ENCODE results near the gene CYP4F11.
A peak's percentile ranks its signal among the peaks of the same experiment; 100 is the strongest.
"Not testable (repeated sequence)": the region's sequence is repeated elsewhere in the genome, so short reads cannot be mapped to it uniquely, and the experiment has no call there.

CYP4F11 gene

GRCh38 chr19:15948223-15949058 is 14.1 kb upstream of the CYP4F11 start, which contains the start of gene OR10H4:
Gene OR10H4, plus strand, starts transcription at chr19:15949008. Its CDS starts 0 bp downstream, at chr19:15949008.
- no peaks in the 10 kb centered on the region for H3K27me3 ChIP-seq (ENCODE audit: control insufficient read depth in 2 of 2, insufficient read depth in 2 of 2, low read length in 2 of 2)
- H3K36me3 ChIP-seq (ENCODE audit: control insufficient read depth in 2 of 2, insufficient read depth in 2 of 2, low read length in 2 of 2), result no peaks in the 10 kb centered on the region
- H3K9me3 ChIP-seq (ENCODE audit: control insufficient read depth in 2 of 2, low read length in 2 of 2), result peaks cover 2 to 6% of the 10 kb centered on the region in 2 donors
- no peak within 1 kb of the TSS for H3K9ac ChIP-seq (ENCODE audit: low read depth in 1 of 2, low read length in 2 of 2)
- H3K4me1 ChIP-seq (ENCODE audit: control insufficient read depth in 2 of 2, insufficient read depth in 2 of 2, low read length in 2 of 2), result no peaks in the 10 kb centered on the region
- H3K4me3 ChIP-seq (ENCODE audit: low read length in 2 of 2), result no peak within 1 kb of the TSS
- no peak within 1 kb of the TSS for H3K27ac ChIP-seq (ENCODE audit: low read depth in 2 of 2, low read length in 2 of 2)

- no peak overlapping the region for H3K4me3 ChIP-seq (ENCODE audit: low read length in 2 of 2)
- H3K4me1 ChIP-seq (ENCODE audit: control insufficient read depth in 2 of 2, insufficient read depth in 2 of 2, low read length in 2 of 2), result no peaks in the 10 kb centered on the region
- no peak overlapping the region for H3K9ac ChIP-seq (ENCODE audit: low read depth in 1 of 2, low read length in 2 of 2)
- no peaks in the 10 kb centered on the region for H3K36me3 ChIP-seq (ENCODE audit: control insufficient read depth in 2 of 2, insufficient read depth in 2 of 2, low read length in 2 of 2)
- peaks cover under 1 to 4% of the 10 kb centered on the region in 2 donors for H3K27me3 ChIP-seq (ENCODE audit: control insufficient read depth in 2 of 2, insufficient read depth in 2 of 2, low read length in 2 of 2)
- H3K27ac ChIP-seq (ENCODE audit: low read depth in 2 of 2, low read length in 2 of 2), result no peak overlapping the region
- H3K9me3 ChIP-seq (ENCODE audit: control insufficient read depth in 2 of 2, low read length in 2 of 2), result peaks cover 2 to 6% of the 10 kb centered on the region in 2 donors
Observed at GRCh38 chr19:15945301-15945700, 11.0 kb upstream of the CYP4F11 start.

- no peaks in the 10 kb centered on the region for H3K36me3 ChIP-seq (ENCODE audit: control insufficient read depth in 2 of 2, insufficient read depth in 2 of 2, low read length in 2 of 2)
- peaks cover 3 to 4% of the 10 kb centered on the region in 2 donors for H3K27me3 ChIP-seq (ENCODE audit: control insufficient read depth in 2 of 2, insufficient read depth in 2 of 2, low read length in 2 of 2)
- H3K4me3 ChIP-seq (ENCODE audit: low read length in 2 of 2), result no peak overlapping the region
- no peaks in the 10 kb centered on the region for H3K4me1 ChIP-seq (ENCODE audit: control insufficient read depth in 2 of 2, insufficient read depth in 2 of 2, low read length in 2 of 2)
- H3K9ac ChIP-seq (ENCODE audit: low read depth in 1 of 2, low read length in 2 of 2), result no peak overlapping the region
- H3K9me3 ChIP-seq (ENCODE audit: control insufficient read depth in 2 of 2, low read length in 2 of 2), result peaks cover 2 to 6% of the 10 kb centered on the region in 2 donors
- no peak overlapping the region for H3K27ac ChIP-seq (ENCODE audit: low read depth in 2 of 2, low read length in 2 of 2)
Observed at GRCh38 chr19:15944401-15944800, 10.1 kb upstream of the CYP4F11 start.

GRCh38 chr19:15937771-15938170 is 3.4 kb upstream of the CYP4F11 start:
- Histone ChIP-seq H3K9ac (ENCODE audit: low read depth in 1 of 2, low read length in 2 of 2) (no peak overlapping the region), H3K9me3 (ENCODE audit: control insufficient read depth in 2 of 2, low read length in 2 of 2) (peaks cover 0 to 3% of the 10 kb centered on the region in 2 donors), H3K27me3 (ENCODE audit: control insufficient read depth in 2 of 2, insufficient read depth in 2 of 2, low read length in 2 of 2) (peaks cover 4 to 6% of the 10 kb centered on the region in 2 donors), H3K4me1 (ENCODE audit: control insufficient read depth in 2 of 2, insufficient read depth in 2 of 2, low read length in 2 of 2) (peaks cover 0 to 16% of the 10 kb centered on the region in 2 donors), H3K36me3 (ENCODE audit: control insufficient read depth in 2 of 2, insufficient read depth in 2 of 2, low read length in 2 of 2) (no peaks in the 10 kb centered on the region), H3K27ac (ENCODE audit: low read depth in 2 of 2, low read length in 2 of 2) (no peak overlapping the region), H3K4me3 (ENCODE audit: low read length in 2 of 2) (no peak overlapping the region)

GRCh38 chr19:15936950-15937349 is 2.6 kb upstream of the CYP4F11 start:
- Histone ChIP-seq H3K36me3 (ENCODE audit: control insufficient read depth in 2 of 2, insufficient read depth in 2 of 2, low read length in 2 of 2) (no peaks in the 10 kb centered on the region), H3K4me3 (ENCODE audit: low read length in 2 of 2) (no peak overlapping the region), H3K9ac (ENCODE audit: low read depth in 1 of 2, low read length in 2 of 2) (no peak overlapping the region), H3K27me3 (ENCODE audit: control insufficient read depth in 2 of 2, insufficient read depth in 2 of 2, low read length in 2 of 2) (peaks cover 4 to 6% of the 10 kb centered on the region in 2 donors), H3K4me1 (ENCODE audit: control insufficient read depth in 2 of 2, insufficient read depth in 2 of 2, low read length in 2 of 2) (peaks cover 0 to 16% of the 10 kb centered on the region in 2 donors), H3K9me3 (ENCODE audit: control insufficient read depth in 2 of 2, low read length in 2 of 2) (peaks cover 0 to 3% of the 10 kb centered on the region in 2 donors), H3K27ac (ENCODE audit: low read depth in 2 of 2, low read length in 2 of 2) (no peak overlapping the region)

- H3K9ac ChIP-seq (ENCODE audit: low read depth in 1 of 2, low read length in 2 of 2), result no peak overlapping the region
- H3K4me1 ChIP-seq (ENCODE audit: control insufficient read depth in 2 of 2, insufficient read depth in 2 of 2, low read length in 2 of 2), result peaks cover 0 to 16% of the 10 kb centered on the region in 2 donors
- H3K27ac ChIP-seq (ENCODE audit: low read depth in 2 of 2, low read length in 2 of 2), result no peak overlapping the region
- peaks cover 0 to 3% of the 10 kb centered on the region in 2 donors for H3K9me3 ChIP-seq (ENCODE audit: control insufficient read depth in 2 of 2, low read length in 2 of 2)
- no peak overlapping the region for H3K4me3 ChIP-seq (ENCODE audit: low read length in 2 of 2)
- peaks cover 0 to 1% of the 10 kb centered on the region in 2 donors for H3K36me3 ChIP-seq (ENCODE audit: control insufficient read depth in 2 of 2, insufficient read depth in 2 of 2, low read length in 2 of 2)
- peaks cover 4 to 6% of the 10 kb centered on the region in 2 donors for H3K27me3 ChIP-seq (ENCODE audit: control insufficient read depth in 2 of 2, insufficient read depth in 2 of 2, low read length in 2 of 2)
Observed at GRCh38 chr19:15936173-15936572, 1.8 kb upstream of the CYP4F11 start.

- Histone ChIP-seq H3K27ac (ENCODE audit: low read depth in 2 of 2, low read length in 2 of 2) (peak overlapping the region; percentile 74 to 93), H3K9me3 (ENCODE audit: control insufficient read depth in 2 of 2, low read length in 2 of 2) (peaks cover 0 to 3% of the 10 kb centered on the region in 2 donors), H3K36me3 (ENCODE audit: control insufficient read depth in 2 of 2, insufficient read depth in 2 of 2, low read length in 2 of 2) (peaks cover 0 to 4% of the 10 kb centered on the region in 2 donors), H3K9ac (ENCODE audit: low read depth in 1 of 2, low read length in 2 of 2) (no peak overlapping the region), H3K27me3 (ENCODE audit: control insufficient read depth in 2 of 2, insufficient read depth in 2 of 2, low read length in 2 of 2) (peaks cover 0 to 12% of the 10 kb centered on the region in 2 donors), H3K4me1 (ENCODE audit: control insufficient read depth in 2 of 2, insufficient read depth in 2 of 2, low read length in 2 of 2) (peaks cover 0 to 16% of the 10 kb centered on the region in 2 donors), H3K4me3 (ENCODE audit: low read length in 2 of 2) (no peak overlapping the region)
Observed at GRCh38 chr19:15935167-15935702, 906 bp upstream of the CYP4F11 start.

GRCh38 chr19:15933761-15934331 is 483 bp downstream of the CYP4F11 start:
- peaks cover 0 to 14% of the 10 kb centered on the region in 2 donors for H3K27me3 ChIP-seq (ENCODE audit: control insufficient read depth in 2 of 2, insufficient read depth in 2 of 2, low read length in 2 of 2)
- peaks cover 0 to 16% of the 10 kb centered on the region in 2 donors for H3K4me1 ChIP-seq (ENCODE audit: control insufficient read depth in 2 of 2, insufficient read depth in 2 of 2, low read length in 2 of 2)
- not testable (repeated sequence) for H3K36me3 ChIP-seq (ENCODE audit: control insufficient read depth in 2 of 2, insufficient read depth in 2 of 2, low read length in 2 of 2); H3K9me3 ChIP-seq (ENCODE audit: control insufficient read depth in 2 of 2, low read length in 2 of 2)
- H3K27ac ChIP-seq (ENCODE audit: low read depth in 2 of 2, low read length in 2 of 2), result peak overlapping the region; percentile 74 to 93
- H3K9ac ChIP-seq (ENCODE audit: low read depth in 1 of 2, low read length in 2 of 2), result peak overlapping the region in 1 of 2 donors; percentile 64
- H3K4me3 ChIP-seq (ENCODE audit: low read length in 2 of 2), result peak overlapping the region in 1 of 2 donors; percentile 57

- Histone ChIP-seq H3K27ac (ENCODE audit: low read depth in 2 of 2, low read length in 2 of 2) (no peak overlapping the region), H3K4me3 (ENCODE audit: low read length in 2 of 2) (no peak overlapping the region), H3K4me1 (ENCODE audit: control insufficient read depth in 2 of 2, insufficient read depth in 2 of 2, low read length in 2 of 2) (peaks cover 0 to 17% of the 10 kb centered on the region in 2 donors), H3K9me3 (ENCODE audit: control insufficient read depth in 2 of 2, low read length in 2 of 2) (no peaks in the 10 kb centered on the region), H3K9ac (ENCODE audit: low read depth in 1 of 2, low read length in 2 of 2) (no peak overlapping the region), H3K36me3 (ENCODE audit: control insufficient read depth in 2 of 2, insufficient read depth in 2 of 2, low read length in 2 of 2) (peaks cover 0 to 6% of the 10 kb centered on the region in 2 donors), H3K27me3 (ENCODE audit: control insufficient read depth in 2 of 2, insufficient read depth in 2 of 2, low read length in 2 of 2) (peaks cover 0 to 11% of the 10 kb centered on the region in 2 donors)
Observed at GRCh38 chr19:15928321-15928720, 6.0 kb downstream of the CYP4F11 start.

- Histone ChIP-seq H3K4me1 (ENCODE audit: control insufficient read depth in 2 of 2, insufficient read depth in 2 of 2, low read length in 2 of 2) (peaks cover 0 to 25% of the 10 kb centered on the region in 2 donors), H3K4me3 (ENCODE audit: low read length in 2 of 2) (no peak overlapping the region), H3K9me3 (ENCODE audit: control insufficient read depth in 2 of 2, low read length in 2 of 2) (no peaks in the 10 kb centered on the region), H3K27ac (ENCODE audit: low read depth in 2 of 2, low read length in 2 of 2) (peak overlapping the region in 1 of 2 donors; percentile 61), H3K36me3 (ENCODE audit: control insufficient read depth in 2 of 2, insufficient read depth in 2 of 2, low read length in 2 of 2) (peaks cover 0 to 6% of the 10 kb centered on the region in 2 donors), H3K27me3 (ENCODE audit: control insufficient read depth in 2 of 2, insufficient read depth in 2 of 2, low read length in 2 of 2) (peaks cover 0 to 15% of the 10 kb centered on the region in 2 donors), H3K9ac (ENCODE audit: low read depth in 1 of 2, low read length in 2 of 2) (no peak overlapping the region)
Observed at GRCh38 chr19:15926484-15926883, 7.8 kb downstream of the CYP4F11 start.
